PC-9 (cell line): ENCODE measurements around the gene STX8. TPM values are rescaled to one million over a fixed set of nuclear protein-coding genes. Genes with fewer than 3 reads are reported as not detected.

ENCODE experiments used
- BruUV-seq: library from RNA; stranded (reverse); fragments of 400-500 nt; replicated peaks from 2 replicates; lab custom pipeline; 2021; lab: Mats Ljungman, UMichigan
- CTCF ChIA-PET: fragments of 300-600 bp; sonication (Branson Sonifier 250); formaldehyde crosslinking; loops from one replicate; lab custom pipeline; 2022; ENCODE audit warnings: antibody characterized with exemption; lab: Charles Lee
- POLR2A ChIA-PET: fragments of 300-600 bp; sonication (Branson Sonifier 250); formaldehyde crosslinking; loops from one replicate; lab custom pipeline; 2022; ENCODE audit warnings: antibody characterized with exemption; ENCODE audit not compliant: unreplicated experiment; lab: Charles Lee
- DNase-seq, 2 experiments: peaks; one replicate each; pipeline versions ENCODE4 v3.0.0 to v3.0.0-alpha.2; 2015 to 2022; ENCODE audit warnings: mixed read lengths in 1 of 2
- H2AFZ ChIP-seq: fragments of 200-600 bp; sonication (generic); 2 replicates; pipeline ENCODE4 v1.8.1; 2017; ENCODE audit warnings: antibody characterized with exemption
- H3F3A ChIP-seq: fragments of 200-600 bp; sonication (generic); 2 replicates; pipeline ENCODE4 v1.8.1; 2017; ENCODE audit warnings: antibody characterized with exemption, mild to moderate bottlenecking, low read depth; ENCODE audit not compliant: insufficient read depth
- H3K27ac ChIP-seq: fragments of 200-600 bp; sonication (generic); 2 replicates; pipeline ENCODE4 v1.6.1; 2016; ENCODE audit warnings: mixed run types
- H3K27me3 ChIP-seq: fragments of 200-600 bp; sonication (generic); 2 replicates; pipeline ENCODE4 v1.6.1; 2016; ENCODE audit warnings: low read depth, mixed run types; ENCODE audit not compliant: insufficient read depth
- H3K36me3 ChIP-seq: fragments of 200-600 bp; sonication (generic); 2 replicates; pipeline ENCODE4 v1.6.1; 2016; ENCODE audit warnings: low read depth, mixed run types
- H3K4me1 ChIP-seq: fragments of 200-600 bp; sonication (generic); replicated peaks from 2 replicates; pipeline ENCODE4 v1.6.1; 2016; ENCODE audit warnings: mixed run types; ENCODE audit not compliant: insufficient read depth
- H3K4me2 ChIP-seq: fragments of 200-600 bp; sonication (generic); 2 replicates; pipeline ENCODE4 v1.6.1; 2017; ENCODE audit warnings: mixed run types
- H3K4me3 ChIP-seq: fragments of 200-600 bp; sonication (generic); 2 replicates; pipeline ENCODE4 v1.6.1; 2016; ENCODE audit warnings: mixed run types
- H3K79me2 ChIP-seq: fragments of 200-600 bp; sonication (generic); 2 replicates; pipeline ENCODE4 v1.6.1; 2017; ENCODE audit warnings: low read depth, mixed run types
- H3K9me2 ChIP-seq: fragments of 200-600 bp; sonication (generic); 2 replicates; pipeline ENCODE4 v1.8.1; 2017; ENCODE audit warnings: mild to moderate bottlenecking; ENCODE audit not compliant: insufficient read depth
- H3K9me3 ChIP-seq: fragments of 200-600 bp; sonication (generic); 2 replicates; pipeline ENCODE4 v1.8.1; 2016; ENCODE audit warnings: low read depth; ENCODE audit not compliant: insufficient read depth
- H4K20me1 ChIP-seq: fragments of 200-600 bp; sonication (generic); 2 replicates; pipeline ENCODE4 v1.8.1; 2017; ENCODE audit not compliant: insufficient read depth
- EZH2 ChIP-seq: fragments of 200-600 bp; sonication (generic); IDR thresholded peaks from 2 replicates; pipeline ENCODE4 v1.8.0; 2017; ENCODE audit warnings: antibody characterized with exemption, low read depth
- intact Hi-C: fragments of 100-400 bp; cut with micrococcal nuclease; formaldehyde crosslinking; loops from one replicate; pipeline ENCODE4 v1.10.0; 2022; ENCODE audit not compliant: unreplicated experiment
- total RNA-seq: library from RNA; stranded (reverse); gene quantifications from 2 replicates; pipeline ENCODE4 v1.2.3, GENCODE V29; 2021
- TF ChIP-seq, protein P1 (sequence below): fragments of 200-600 bp; sonication (generic); conservative IDR thresholded peaks from 2 replicates; pipeline ENCODE4 v1.6.1; 2017; ENCODE audit warnings: mixed run types, antibody characterized with exemption, mild to moderate bottlenecking, moderate library complexity

STX8 gene
- total RNA-seq, 1 experiment from 2014 or later, result 60.6 TPM

GRCh38 chr17:9566067-9566466 is 9.6 kb downstream of the STX8 start:
- no peaks in the 10 kb centered on the region for H3K4me1 ChIP-seq
- DNase-seq, result no peak
- no peaks in the 10 kb centered on the region for H3F3A ChIP-seq
- no TSS peak for BruUV-seq
- H3K9me3 ChIP-seq, result no peaks in the 10 kb centered on the region
- no peaks in the 10 kb centered on the region for H3K36me3 ChIP-seq
- no peaks in the 10 kb centered on the region for H3K9me2 ChIP-seq
- ChIA-PET POLR2A (interaction anchor here (0.6 kb wide), 1 partner anchor 184 kb away, joined by 3 read pairs; no protein-coding TSS in a partner anchor), CTCF (interaction anchor here (0.6 kb wide), 1 partner anchor 365 kb away, joined by 3 read pairs; no protein-coding TSS in a partner anchor)
- H3K27me3 ChIP-seq, result no peaks in the 10 kb centered on the region
- no peak overlapping the region for H2AFZ ChIP-seq
- intact Hi-C loops, result no loop called here
- no peaks in the 10 kb centered on the region for H3K79me2 ChIP-seq
- no peak overlapping the region for H3K27ac ChIP-seq
- no peak overlapping the region for H3K4me3 ChIP-seq
- H4K20me1 ChIP-seq, result no peaks in the 10 kb centered on the region
- TF ChIP-seq, protein P1, sequence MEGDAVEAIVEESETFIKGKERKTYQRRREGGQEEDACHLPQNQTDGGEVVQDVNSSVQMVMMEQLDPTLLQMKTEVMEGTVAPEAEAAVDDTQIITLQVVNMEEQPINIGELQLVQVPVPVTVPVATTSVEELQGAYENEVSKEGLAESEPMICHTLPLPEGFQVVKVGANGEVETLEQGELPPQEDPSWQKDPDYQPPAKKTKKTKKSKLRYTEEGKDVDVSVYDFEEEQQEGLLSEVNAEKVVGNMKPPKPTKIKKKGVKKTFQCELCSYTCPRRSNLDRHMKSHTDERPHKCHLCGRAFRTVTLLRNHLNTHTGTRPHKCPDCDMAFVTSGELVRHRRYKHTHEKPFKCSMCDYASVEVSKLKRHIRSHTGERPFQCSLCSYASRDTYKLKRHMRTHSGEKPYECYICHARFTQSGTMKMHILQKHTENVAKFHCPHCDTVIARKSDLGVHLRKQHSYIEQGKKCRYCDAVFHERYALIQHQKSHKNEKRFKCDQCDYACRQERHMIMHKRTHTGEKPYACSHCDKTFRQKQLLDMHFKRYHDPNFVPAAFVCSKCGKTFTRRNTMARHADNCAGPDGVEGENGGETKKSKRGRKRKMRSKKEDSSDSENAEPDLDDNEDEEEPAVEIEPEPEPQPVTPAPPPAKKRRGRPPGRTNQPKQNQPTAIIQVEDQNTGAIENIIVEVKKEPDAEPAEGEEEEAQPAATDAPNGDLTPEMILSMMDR, result no peak
- TF ChIP-seq EZH2, result no peak
- no peak overlapping the region for H3K4me2 ChIP-seq

DNA sequence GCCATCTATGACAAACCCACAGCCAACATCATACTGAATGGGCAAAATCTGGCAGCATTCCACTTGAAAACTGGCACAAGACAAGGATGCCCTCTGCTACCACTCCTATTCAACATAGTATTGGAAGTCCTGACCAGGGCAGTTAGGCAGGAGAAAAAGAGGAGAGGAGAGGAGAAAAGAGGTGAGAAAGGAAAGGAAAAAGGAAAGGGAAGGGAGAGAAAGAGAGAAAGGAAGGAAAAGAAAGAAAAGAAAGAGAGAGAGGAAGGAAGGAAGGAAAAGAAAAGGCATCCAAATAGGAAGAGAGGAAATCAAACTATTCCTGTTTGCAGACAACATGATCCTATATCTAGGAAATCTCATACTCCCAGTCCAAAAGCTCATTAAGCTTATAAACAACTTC is 11.5 kb downstream of the STX8 start:
- no TSS peak for BruUV-seq
- H3K27ac ChIP-seq, result no peak overlapping the region
- no peaks in the 10 kb centered on the region for H3F3A ChIP-seq
- H2AFZ ChIP-seq, result no peak overlapping the region
- TF ChIP-seq, protein P1, result no peak
- no peak for TF ChIP-seq EZH2
- no peak overlapping the region for H3K4me3 ChIP-seq
- H3K9me3 ChIP-seq, result no peaks in the 10 kb centered on the region
- no peak for DNase-seq
- H3K79me2 ChIP-seq, result no peaks in the 10 kb centered on the region
- no peaks in the 10 kb centered on the region for H3K9me2 ChIP-seq
- intact Hi-C loops, result no loop called here
- ChIA-PET POLR2A (no interaction called here), CTCF (no interaction called here)
- no peaks in the 10 kb centered on the region for H3K4me1 ChIP-seq
- H3K27me3 ChIP-seq, result no peaks in the 10 kb centered on the region
- H3K36me3 ChIP-seq, result no peaks in the 10 kb centered on the region
- H4K20me1 ChIP-seq, result no peaks in the 10 kb centered on the region
- no peak overlapping the region for H3K4me2 ChIP-seq

DNA sequence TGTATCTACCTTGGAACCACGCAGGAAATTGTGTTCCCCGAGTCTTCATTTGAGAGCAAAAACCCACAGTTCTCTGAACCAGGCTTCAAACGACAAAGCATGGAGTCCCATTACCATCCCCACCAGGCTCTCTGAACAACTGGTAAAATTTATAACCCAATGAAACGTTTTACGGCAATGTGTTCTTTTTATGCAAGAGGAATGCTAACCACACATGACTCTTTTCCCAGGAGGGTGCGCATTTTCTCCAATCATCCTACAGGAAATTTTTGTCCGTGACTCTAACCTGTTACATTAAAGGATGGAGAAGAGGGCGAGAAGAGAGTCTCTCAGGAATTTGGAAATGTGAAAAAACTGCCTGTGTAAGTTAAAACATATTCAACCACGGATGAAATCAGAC is 17.8 kb downstream of the STX8 start:
- Histone ChIP-seq H3K4me1 (no peaks in the 10 kb centered on the region), H3K9me2 (no peaks in the 10 kb centered on the region), H3K27me3 (no peaks in the 10 kb centered on the region), H2AFZ (no peak overlapping the region), H3F3A (no peaks in the 10 kb centered on the region), H3K9me3 (no peaks in the 10 kb centered on the region), H3K79me2 (no peaks in the 10 kb centered on the region), H3K36me3 (no peaks in the 10 kb centered on the region), H3K4me2 (no peak overlapping the region), H3K4me3 (no peak overlapping the region), H3K27ac (no peak overlapping the region), H4K20me1 (no peaks in the 10 kb centered on the region)
- ChIA-PET CTCF (no interaction called here), POLR2A (no interaction called here)
- no peak for DNase-seq
- intact Hi-C loops, result no loop called here
- BruUV-seq, result no TSS peak
- TF ChIP-seq, protein P1, result no peak
- TF ChIP-seq EZH2, result no peak
